Activated CD4-positive, alpha-beta T cell treated with anti-CD3 and anti-CD28 coated beads, Interleukin-2, amount 10 ng/mL, durations not matched to agents 7 days and 5 days (primary cell): Measurements from ENCODE around the gene DCAF4. TPM values are rescaled to one million over a fixed set of nuclear protein-coding genes. Genes with fewer than 3 reads are reported as not detected.

Experiments
- CTCF ChIA-PET: fragments of 350-600 bp; sonication (Branson Sonifier 250); formaldehyde crosslinking; loops from one replicate; lab custom pipeline; 2021; ENCODE audit warnings: antibody characterized with exemption; lab: Charles Lee
- POLR2A ChIA-PET: fragments of 350-600 bp; sonication (Branson Sonifier 250); formaldehyde crosslinking; loops from one replicate; lab custom pipeline; 2021; ENCODE audit warnings: antibody characterized with exemption; lab: Charles Lee
- DNase-seq: peaks from one replicate; pipeline ENCODE4 v3.0.0-alpha.2; 2020
- H3K27ac Mint-ChIP-seq: one replicate; pipeline ENCODE4 v1.8.0; 2021; ENCODE audit warnings: mild to moderate bottlenecking, moderate library complexity, mixed read lengths
- H3K27me3 Mint-ChIP-seq: one replicate; pipeline ENCODE4 v1.8.0; 2021; ENCODE audit warnings: mixed read lengths
- H3K36me3 Mint-ChIP-seq: one replicate; pipeline ENCODE4 v1.8.0; 2021; ENCODE audit warnings: low read depth, mixed read lengths
- H3K4me1 Mint-ChIP-seq: one replicate; pipeline ENCODE4 v1.8.0; 2021; ENCODE audit warnings: mixed read lengths
- H3K4me3 Mint-ChIP-seq: one replicate; pipeline ENCODE4 v1.8.0; 2021; ENCODE audit warnings: mild to moderate bottlenecking, moderate library complexity, mixed read lengths
- H3K9me3 Mint-ChIP-seq: one replicate; pipeline ENCODE4 v1.8.0; 2021; ENCODE audit warnings: mixed read lengths
- total RNA-seq, 2 experiments: library from RNA; stranded (reverse); gene quantifications; one replicate each; pipeline ENCODE4 v1.2.3, GENCODE V29; 2021

DCAF4 gene
- total RNA-seq, 2 experiments from 2014 or later = 15.9 to 21.3 TPM

DNA sequence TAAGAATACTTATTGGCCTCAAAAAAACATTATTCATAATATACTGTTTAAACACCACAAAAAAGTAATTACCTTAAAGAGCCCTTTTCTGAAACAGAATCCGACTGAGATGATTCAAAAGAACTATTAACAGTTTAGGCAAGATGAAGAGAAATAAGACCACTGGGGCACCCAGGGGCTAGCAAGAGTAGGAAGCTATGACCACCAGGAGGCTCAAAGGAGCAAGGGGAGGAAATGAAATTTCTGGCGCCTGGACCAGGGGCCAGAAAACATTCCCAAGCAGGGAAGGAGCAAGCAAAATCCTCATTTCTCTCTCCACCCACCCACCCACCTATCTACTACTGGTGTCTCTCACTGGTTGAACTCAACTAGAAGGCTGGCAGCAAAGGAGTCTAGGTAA lies 6.3 kb upstream of the DCAF4 start:
- Mint-ChIP-seq H3K9me3 (no peaks in the 10 kb centered on the region), H3K36me3 (no peaks in the 10 kb centered on the region), H3K4me1 (no peaks in the 10 kb centered on the region), H3K27me3 (peaks cover 46% of the 10 kb centered on the region), H3K27ac (no peak overlapping the region), H3K4me3 (no peak overlapping the region)
- DNase-seq = no peak
- ChIA-PET POLR2A (no interaction called here), CTCF (interaction anchor here (1.1 kb wide), 1 partner anchor 403 kb away, joined by 3 read pairs; no protein-coding TSS in a partner anchor)

DNA sequence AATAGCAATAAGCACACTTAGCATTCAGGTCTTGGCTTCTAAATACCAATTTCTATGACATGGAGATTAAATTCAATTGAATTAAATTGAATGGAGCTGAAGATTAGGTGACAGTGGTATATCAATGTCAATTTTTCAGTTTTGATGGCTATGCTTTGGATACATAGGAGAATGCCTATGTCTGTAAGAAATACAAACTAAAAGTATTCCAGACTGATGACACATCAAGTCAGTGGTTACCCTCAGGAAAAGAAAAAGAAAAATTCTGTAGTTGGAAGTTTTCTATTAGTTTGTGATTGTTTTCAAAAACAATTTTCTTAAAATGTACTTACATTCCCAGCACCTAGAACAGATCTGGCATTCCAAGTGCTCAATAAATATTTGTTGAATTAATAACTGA lies 4.9 kb upstream of the DCAF4 start:
- peaks cover 8% of the 10 kb centered on the region for H3K4me1 Mint-ChIP-seq
- H3K9me3 Mint-ChIP-seq = no peaks in the 10 kb centered on the region
- ChIA-PET CTCF (interaction anchor here (1.3 kb wide), 1 partner anchor 113 kb away, joined by 3 read pairs; no protein-coding TSS in a partner anchor), POLR2A (no interaction called here)
- no peaks in the 10 kb centered on the region for H3K36me3 Mint-ChIP-seq
- no peak overlapping the region for H3K4me3 Mint-ChIP-seq
- no peak for DNase-seq
- H3K27ac Mint-ChIP-seq = no peak overlapping the region
- peaks cover 47% of the 10 kb centered on the region for H3K27me3 Mint-ChIP-seq

DNA sequence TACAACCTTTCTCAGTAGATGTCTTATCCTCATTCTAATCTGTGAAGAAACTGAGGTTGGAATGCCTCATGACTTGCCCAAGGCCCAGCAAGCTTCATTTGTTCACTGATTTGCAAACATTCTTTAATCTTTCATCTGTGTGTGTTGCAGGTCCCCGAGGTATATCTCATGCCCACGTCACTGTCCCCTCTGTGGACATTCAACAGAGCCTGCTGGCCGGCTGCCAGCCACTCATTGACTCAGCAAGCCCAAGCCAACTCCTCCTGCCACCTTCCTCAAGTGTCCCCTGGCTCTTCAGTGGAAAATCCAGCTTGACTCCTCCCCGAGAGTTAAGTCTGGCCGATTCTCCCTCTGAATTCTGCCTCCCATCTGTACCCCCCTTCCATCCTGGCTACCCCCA lies 1.9 kb upstream of the DCAF4 start:
- ChIA-PET POLR2A (no interaction called here), CTCF (interaction anchor here (0.6 to 1.0 kb wide), 4 partner anchors 9 to 562 kb away, joined by 3 to 6 read pairs (median 3); no protein-coding TSS in a partner anchor)
- DNase-seq = no peak
- no peaks in the 10 kb centered on the region for H3K36me3 Mint-ChIP-seq
- H3K27ac Mint-ChIP-seq = no peak overlapping the region
- peaks cover 28% of the 10 kb centered on the region for H3K27me3 Mint-ChIP-seq
- no peaks in the 10 kb centered on the region for H3K9me3 Mint-ChIP-seq
- peaks cover 12% of the 10 kb centered on the region for H3K4me1 Mint-ChIP-seq
- no peak overlapping the region for H3K4me3 Mint-ChIP-seq

DNA sequence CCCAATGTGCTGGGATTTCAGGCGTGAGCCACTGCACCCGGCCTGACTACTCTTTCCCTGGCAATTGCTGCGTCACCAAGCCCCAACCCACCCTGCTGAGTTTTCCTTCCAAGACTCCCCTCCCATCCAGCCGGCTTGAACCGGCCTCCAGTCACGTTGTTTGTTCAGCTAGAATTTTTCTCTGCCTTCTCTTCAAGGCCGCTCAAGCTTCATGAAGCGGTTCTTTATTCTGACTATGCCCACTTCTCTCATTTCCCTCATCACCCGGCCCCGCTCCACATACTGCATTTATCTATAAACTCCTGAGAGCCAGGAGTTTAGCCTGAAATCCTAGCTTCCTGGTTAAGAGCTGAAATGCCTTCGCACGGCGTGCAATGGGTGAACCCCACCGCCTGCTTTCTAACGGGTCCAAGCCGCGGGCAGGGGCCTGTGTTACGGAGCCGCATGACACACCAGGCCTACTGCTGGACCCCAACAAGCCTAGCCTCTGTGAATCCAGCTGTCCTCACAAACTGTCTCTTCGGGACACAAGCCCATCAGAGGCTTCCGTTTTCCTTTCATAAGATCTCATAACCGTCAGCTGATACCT lies 999 bp upstream of the DCAF4 start:
- Mint-ChIP-seq H3K4me3 (peak overlapping the region; percentile 97), H3K4me1 (peaks cover 12% of the 10 kb centered on the region), H3K27ac (peak overlapping the region; percentile 98), H3K36me3 (peaks cover 1% of the 10 kb centered on the region), H3K27me3 (peaks cover 19% of the 10 kb centered on the region), H3K9me3 (no peaks in the 10 kb centered on the region)
- no peak for DNase-seq
- ChIA-PET CTCF (interaction anchor here (1.0 to 1.8 kb wide), 4 partner anchors 12 to 408 kb away, joined by 3 to 5 read pairs (median 4); no protein-coding TSS in a partner anchor), POLR2A (interaction anchor here (0.7 kb wide), 1 partner anchor 134 kb away, joined by 3 read pairs; no protein-coding TSS in a partner anchor)

DNA sequence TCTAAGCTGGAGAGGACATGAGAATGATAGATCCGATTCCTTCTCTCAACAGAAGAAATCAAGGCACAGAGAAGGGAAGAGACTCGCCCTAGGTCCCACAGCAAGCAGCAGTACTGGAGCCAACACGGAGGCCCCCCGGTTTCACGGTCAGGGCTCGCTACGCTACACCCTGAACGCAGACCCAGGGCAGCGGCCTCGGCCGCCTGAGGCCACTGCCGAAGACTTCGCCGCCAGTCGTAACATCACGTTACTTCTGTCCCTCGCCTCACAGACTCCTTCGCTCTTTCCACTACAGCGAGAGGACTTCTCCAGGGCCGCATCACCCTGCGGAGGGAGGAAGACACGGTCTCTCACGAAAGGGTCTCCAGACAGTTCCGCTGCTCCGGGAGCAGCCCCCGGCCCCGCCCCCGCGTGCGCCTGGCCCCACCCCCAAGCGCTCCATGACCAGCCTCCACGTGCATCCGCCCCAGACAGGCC lies 411 bp upstream of the DCAF4 start:
- H3K4me3 Mint-ChIP-seq = peak overlapping the region; percentile 97
- no peak for DNase-seq
- H3K4me1 Mint-ChIP-seq = peaks cover 12% of the 10 kb centered on the region
- H3K27ac Mint-ChIP-seq = peak overlapping the region; percentile 98
- no peaks in the 10 kb centered on the region for H3K9me3 Mint-ChIP-seq
- ChIA-PET POLR2A (interaction anchor here (0.7 kb wide), 1 partner anchor 134 kb away, joined by 3 read pairs; no protein-coding TSS in a partner anchor), CTCF (interaction anchor here (1.0 to 1.8 kb wide), 4 partner anchors 12 to 409 kb away, joined by 3 to 5 read pairs (median 4); no protein-coding TSS in a partner anchor)
- peaks cover 1% of the 10 kb centered on the region for H3K36me3 Mint-ChIP-seq
- peaks cover 17% of the 10 kb centered on the region for H3K27me3 Mint-ChIP-seq

DNA sequence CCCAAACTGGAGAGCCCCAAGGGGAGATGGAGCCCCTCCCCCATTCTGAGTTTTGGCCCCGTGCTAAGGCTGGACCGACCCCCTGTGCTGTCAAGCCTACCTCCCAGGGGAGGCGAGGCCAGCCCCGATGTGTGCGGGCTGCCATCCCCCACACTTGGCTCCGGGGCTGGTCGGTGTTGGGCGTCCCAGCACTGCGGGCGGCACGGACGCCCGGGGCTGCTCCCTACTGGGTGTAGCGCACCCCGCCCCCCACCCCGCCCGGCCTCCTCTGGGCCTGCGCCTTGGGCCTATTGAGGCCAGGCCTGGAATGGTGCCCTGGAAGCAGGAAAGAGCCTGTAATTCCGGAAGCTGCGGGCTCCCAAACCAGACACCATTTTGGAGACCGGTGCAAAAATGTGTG lies 2.6 kb downstream of the DCAF4 start:
- Mint-ChIP-seq H3K27me3 (peaks cover 6% of the 10 kb centered on the region), H3K4me1 (peaks cover 18% of the 10 kb centered on the region), H3K4me3 (no peak overlapping the region), H3K36me3 (peaks cover 1% of the 10 kb centered on the region), H3K27ac (no peak overlapping the region), H3K9me3 (no peaks in the 10 kb centered on the region)
- POLR2A ChIA-PET = no interaction called here
- DNase-seq = no peak
- CTCF ChIA-PET = no interaction called here

DNA sequence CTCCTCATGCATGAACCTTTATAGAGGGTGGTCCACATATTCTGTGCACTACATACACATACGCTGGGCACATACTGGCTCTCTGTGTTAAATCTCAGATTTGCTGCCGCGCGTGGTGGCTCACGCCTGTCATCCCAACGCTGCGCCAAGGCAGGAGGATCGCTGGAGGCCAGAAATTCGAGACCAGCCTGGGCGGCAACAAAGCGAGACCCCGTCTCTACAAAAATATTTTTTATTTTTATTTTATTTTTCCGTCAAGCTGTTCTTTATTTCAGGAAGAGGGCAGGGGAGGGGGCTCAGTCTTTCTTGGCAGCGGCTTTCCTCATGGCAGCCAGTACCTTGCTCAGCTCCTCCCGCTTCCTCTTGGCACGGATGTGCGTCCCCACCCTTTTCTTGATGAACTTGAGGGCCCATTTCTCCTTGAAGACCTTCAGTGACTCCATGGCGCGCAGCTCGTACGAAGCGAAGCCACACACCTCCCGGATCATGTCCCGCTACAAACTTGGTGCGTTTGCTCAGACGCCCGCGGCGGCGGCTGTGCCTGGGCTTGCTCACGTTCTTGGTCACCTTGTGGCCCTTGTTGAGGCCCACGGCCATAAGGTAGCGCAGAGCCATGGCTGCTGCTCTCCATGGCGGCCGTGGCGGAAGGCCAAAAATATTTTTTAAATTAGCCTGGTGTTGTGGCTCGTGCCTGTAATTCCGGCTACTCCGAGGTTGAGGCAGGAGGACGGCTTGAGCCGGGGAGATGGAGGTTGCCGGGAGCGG lies 3.2 kb downstream of the DCAF4 start:
- peaks cover 18% of the 10 kb centered on the region for H3K4me1 Mint-ChIP-seq
- ChIA-PET CTCF (no interaction called here), POLR2A (no interaction called here)
- H3K27ac Mint-ChIP-seq = no peak overlapping the region
- H3K9me3 Mint-ChIP-seq = no peaks in the 10 kb centered on the region
- H3K36me3 Mint-ChIP-seq = peaks cover 1% of the 10 kb centered on the region
- no peak for DNase-seq
- peaks cover 4% of the 10 kb centered on the region for H3K27me3 Mint-ChIP-seq
- no peak overlapping the region for H3K4me3 Mint-ChIP-seq

DNA sequence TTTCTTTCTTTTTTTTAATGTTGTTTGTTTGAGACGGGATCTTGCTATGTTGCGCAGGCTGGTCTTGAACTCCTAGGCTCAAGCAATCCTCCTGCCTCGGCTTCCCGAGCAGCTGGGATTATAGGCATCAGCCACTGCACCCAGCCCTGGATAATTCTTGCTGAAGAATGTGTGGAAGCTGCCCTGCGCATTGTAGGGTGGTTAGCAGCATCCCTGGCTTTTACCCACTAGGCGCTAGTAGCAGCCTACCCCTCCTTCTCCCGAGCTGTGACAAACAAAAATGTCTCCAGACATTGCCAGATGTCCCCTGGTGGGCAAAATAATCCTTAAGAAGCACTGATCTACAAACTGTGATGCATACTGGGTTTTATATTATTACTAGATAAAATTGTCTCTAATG lies 6.6 kb downstream of the DCAF4 start:
- Mint-ChIP-seq H3K27me3 (no peaks in the 10 kb centered on the region), H3K36me3 (peaks cover 9% of the 10 kb centered on the region), H3K9me3 (no peaks in the 10 kb centered on the region), H3K4me1 (peaks cover 19% of the 10 kb centered on the region), H3K27ac (no peak overlapping the region), H3K4me3 (no peak overlapping the region)
- ChIA-PET POLR2A (no interaction called here), CTCF (interaction anchor here (1.0 kb wide), 1 partner anchor 28 kb away, joined by 3 read pairs; no protein-coding TSS in a partner anchor)
- DNase-seq = no peak

DNA sequence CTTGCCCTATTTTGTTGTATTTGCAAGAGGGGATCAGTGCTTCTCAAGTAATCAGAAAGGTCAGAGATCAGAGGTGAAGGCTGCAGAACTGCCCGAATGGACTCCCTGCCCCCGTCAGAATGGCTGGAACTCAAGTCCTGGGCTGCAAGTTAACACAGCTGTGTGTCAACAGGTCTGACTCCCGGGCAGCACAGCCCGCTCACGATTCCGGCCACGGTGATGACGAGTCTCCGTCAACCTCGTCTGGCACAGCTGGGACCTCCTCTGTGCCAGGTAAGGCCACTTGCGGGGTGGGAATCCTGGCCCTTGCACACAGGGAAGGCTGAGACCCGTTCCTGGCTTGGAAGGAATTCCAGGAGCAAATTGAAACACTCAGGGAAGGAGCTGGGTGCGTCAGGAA lies 13.4 kb downstream of the DCAF4 start:
- H3K4me3 Mint-ChIP-seq = no peak overlapping the region
- no peak for DNase-seq
- H3K36me3 Mint-ChIP-seq = peaks cover 29% of the 10 kb centered on the region
- no peaks in the 10 kb centered on the region for H3K9me3 Mint-ChIP-seq
- H3K4me1 Mint-ChIP-seq = peaks cover 18% of the 10 kb centered on the region
- H3K27ac Mint-ChIP-seq = no peak overlapping the region
- ChIA-PET CTCF (interaction anchor here (0.9 to 1.9 kb wide), 2 partner anchors 9 to 164 kb away, joined by 4 to 7 read pairs; no protein-coding TSS in a partner anchor), POLR2A (no interaction called here)
- H3K27me3 Mint-ChIP-seq = no peaks in the 10 kb centered on the region

DNA sequence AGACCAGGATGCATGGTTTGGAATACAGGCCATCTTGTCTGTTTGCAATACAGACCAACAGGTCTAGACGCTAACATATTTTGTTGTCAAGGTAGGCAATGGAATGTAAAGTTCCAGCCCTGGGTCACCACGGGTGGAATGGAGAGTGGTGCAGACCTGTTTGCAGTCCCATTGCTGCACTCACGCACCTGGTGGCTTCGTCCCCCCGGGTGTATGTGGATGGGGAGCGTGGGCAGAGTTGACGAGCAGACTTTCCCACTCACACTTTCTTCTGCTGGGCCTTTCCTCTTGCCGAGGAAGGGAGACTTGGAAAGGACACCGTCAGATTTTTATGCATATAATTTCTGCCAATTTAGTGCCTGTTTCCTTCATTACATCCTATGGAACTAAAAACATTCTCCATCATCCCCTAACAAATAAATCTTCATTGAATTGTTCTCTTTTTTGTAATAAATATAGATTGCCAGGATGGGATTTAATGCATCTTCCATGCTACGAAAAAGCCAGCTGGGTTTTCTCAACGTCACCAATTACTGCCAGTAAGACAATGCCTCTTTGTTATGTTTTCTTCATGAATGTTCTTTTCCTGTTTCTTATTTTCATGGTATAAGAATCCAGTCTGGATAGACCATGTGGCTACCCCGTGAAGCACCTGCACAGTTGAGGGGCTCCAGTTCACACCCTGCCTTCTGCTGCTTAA lies 15.2 kb downstream of the DCAF4 start:
- H3K27ac Mint-ChIP-seq = no peak overlapping the region
- no peak for DNase-seq
- CTCF ChIA-PET = no interaction called here
- no peak overlapping the region for H3K4me3 Mint-ChIP-seq
- no peaks in the 10 kb centered on the region for H3K27me3 Mint-ChIP-seq
- H3K9me3 Mint-ChIP-seq = no peaks in the 10 kb centered on the region
- H3K36me3 Mint-ChIP-seq = peaks cover 35% of the 10 kb centered on the region
- POLR2A ChIA-PET = no interaction called here
- peaks cover 18% of the 10 kb centered on the region for H3K4me1 Mint-ChIP-seq

DNA sequence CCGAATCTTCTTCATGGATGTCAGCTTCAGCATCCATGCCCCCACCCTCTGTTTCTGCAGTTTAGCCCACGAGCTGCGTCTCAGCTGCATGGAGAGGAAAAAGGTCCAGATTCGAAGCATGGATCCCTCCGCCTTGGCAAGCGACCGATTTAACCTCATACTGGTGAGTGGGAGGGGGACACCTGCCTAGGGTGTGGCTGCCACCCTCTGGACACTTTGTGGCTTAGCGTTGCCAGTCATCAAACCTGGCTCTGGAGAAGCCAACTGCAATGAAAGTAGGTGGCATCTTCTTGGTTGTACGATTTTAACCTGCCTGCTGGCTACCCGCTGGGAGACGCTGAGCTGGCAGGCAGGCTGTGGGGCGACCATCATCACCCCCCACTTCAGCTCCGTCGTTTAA lies 16.7 kb downstream of the DCAF4 start:
- Mint-ChIP-seq H3K4me1 (peaks cover 4% of the 10 kb centered on the region), H3K36me3 (peaks cover 35% of the 10 kb centered on the region), H3K9me3 (no peaks in the 10 kb centered on the region), H3K27ac (no peak overlapping the region), H3K4me3 (no peak overlapping the region), H3K27me3 (no peaks in the 10 kb centered on the region)
- DNase-seq = no peak
- ChIA-PET CTCF (interaction anchor here (0.5 kb wide), 1 partner anchor 70 kb away, joined by 3 read pairs; no protein-coding TSS in a partner anchor), POLR2A (no interaction called here)

DNA sequence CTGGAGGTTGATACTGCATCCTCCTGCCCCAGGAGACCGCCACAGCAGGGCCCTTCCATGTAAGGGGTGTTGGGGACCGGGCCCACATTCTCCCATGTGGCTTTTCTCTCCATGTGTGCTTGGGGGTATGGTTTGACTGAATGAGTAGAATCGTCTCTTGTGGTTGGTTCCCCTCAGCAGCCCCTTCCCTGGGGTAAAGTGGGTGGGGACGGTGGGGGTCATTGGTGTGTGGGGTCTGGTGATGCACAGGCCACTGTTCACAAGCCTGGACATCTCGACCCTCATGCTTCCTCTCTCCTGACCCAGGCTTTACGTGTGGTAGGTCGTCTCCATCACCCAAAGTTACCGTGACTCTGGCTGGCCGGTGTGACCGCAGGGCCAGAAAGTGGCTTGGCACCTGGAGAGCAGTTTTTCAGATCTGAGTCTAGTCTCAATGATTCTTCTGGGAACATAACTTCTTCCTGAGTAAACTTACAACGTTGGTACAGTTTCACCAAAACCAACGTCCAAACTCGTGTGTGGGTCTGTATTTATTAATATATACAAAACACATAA lies 17.7 kb downstream of the DCAF4 start:
- DNase-seq = no peak
- Mint-ChIP-seq H3K4me3 (no peak overlapping the region), H3K36me3 (peaks cover 31% of the 10 kb centered on the region), H3K4me1 (peaks cover 2% of the 10 kb centered on the region), H3K27me3 (no peaks in the 10 kb centered on the region), H3K9me3 (no peaks in the 10 kb centered on the region), H3K27ac (no peak overlapping the region)
- POLR2A ChIA-PET = no interaction called here
- CTCF ChIA-PET = no interaction called here
